Brain microvascular endothelial cell (primary cell): ENCODE measurements around the gene MGAT5B.
"Not testable (repeated sequence)": the region's sequence is repeated elsewhere in the genome, so short reads cannot be mapped to it uniquely, and the experiment has no call there.

Source experiments
- DNase-seq: peaks from one replicate; pipeline ENCODE4 v3.0.0-alpha.2; 2020
- H3K27ac ChIP-seq: fragments of 250-450 bp; sonication (Bioruptor Pico); 2 replicates; pipeline ENCODE4 v1.5.1; 2020; ENCODE audit warnings: mild to moderate bottlenecking, moderate library complexity
- H3K27me3 ChIP-seq: fragments of 250-450 bp; sonication (Bioruptor Pico); replicated peaks from 2 replicates; pipeline ENCODE4 v1.5.1; 2020; ENCODE audit warnings: mild to moderate bottlenecking
- H3K36me3 ChIP-seq: fragments of 250-450 bp; sonication (Bioruptor Pico); replicated peaks from 2 replicates; pipeline ENCODE4 v1.5.1; 2020; ENCODE audit warnings: mild to moderate bottlenecking
- H3K4me3 ChIP-seq: 2 replicates; pipeline ENCODE4 v1.5.1; 2011; ENCODE audit warnings: low read depth, mild to moderate bottlenecking, control low read depth, low read length, moderate library complexity
- CTCF ChIP-seq: IDR thresholded peaks from 2 replicates; pipeline ENCODE4 v1.5.1; 2011; ENCODE audit warnings: low read depth, mild to moderate bottlenecking, moderate library complexity, low read length, control low read depth, inconsistent platforms; ENCODE audit errors: missing control alignments
- in situ Hi-C: cut with HindIII; loops from 2 replicates; pipeline ENCODE4 v1.10.0; 2017; ENCODE audit warnings: low sequenced_read_pairs, low pct_ligation_motif_present

The MGAT5B gene

GRCh38 chr17:76973040-76973439, 104.8 kb downstream of the MGAT5B start:
- H3K27me3 ChIP-seq = peaks cover 30% of the 10 kb centered on the region
- no peak overlapping the region for H3K4me3 ChIP-seq

GRCh38 chr17:76974721-76975120, 106.5 kb downstream of the MGAT5B start:
- in situ Hi-C loops = no loop called here
- H3K27ac ChIP-seq = no peak overlapping the region
- peaks cover 14% of the 10 kb centered on the region for H3K27me3 ChIP-seq
- TF ChIP-seq CTCF = no peak
- no peak overlapping the region for H3K4me3 ChIP-seq
- no peak for DNase-seq
- H3K36me3 ChIP-seq = no peaks in the 10 kb centered on the region

More at GRCh38 chr17:76973040-76973439, 104.8 kb downstream of the MGAT5B start:
- in situ Hi-C loops = no loop called here
- Histone ChIP-seq H3K36me3 (no peaks in the 10 kb centered on the region), H3K27ac (no peak overlapping the region)
- no peak for DNase-seq
- TF ChIP-seq CTCF = no peak

GRCh38 chr17:76978050-76978449, 109.8 kb downstream of the MGAT5B start:
- H3K27me3 ChIP-seq, H3K27ac ChIP-seq, H3K4me3 ChIP-seq, in situ Hi-C loops, H3K36me3 ChIP-seq, DNase-seq: not testable (repeated sequence)

- Histone ChIP-seq H3K4me3 (no peak overlapping the region), H3K27me3 (peaks cover 4% of the 10 kb centered on the region), H3K27ac (no peak overlapping the region), H3K36me3 (no peaks in the 10 kb centered on the region)
- no peak for DNase-seq
- no peak for TF ChIP-seq CTCF
- in situ Hi-C loops = no loop called here
Observed at GRCh38 chr17:76981545-76982295, 113.5 kb downstream of the MGAT5B start.

GRCh38 chr17:76982408-76983074, 114.3 kb downstream of the MGAT5B start:
- Histone ChIP-seq H3K27ac (no peak overlapping the region), H3K36me3 (no peaks in the 10 kb centered on the region), H3K27me3 (peaks cover 4% of the 10 kb centered on the region), H3K4me3 (no peak overlapping the region)
- no peak for DNase-seq
- no peak for TF ChIP-seq CTCF
- in situ Hi-C loops = no loop called here

GRCh38 chr17:76983075-76983775, 115.0 kb downstream of the MGAT5B start:
- no peak for DNase-seq
- in situ Hi-C loops = no loop called here
- no peak for TF ChIP-seq CTCF
- peaks cover 4% of the 10 kb centered on the region for H3K27me3 ChIP-seq
- no peak overlapping the region for H3K27ac ChIP-seq
- H3K36me3 ChIP-seq = no peaks in the 10 kb centered on the region
- no peak overlapping the region for H3K4me3 ChIP-seq
